Activated T-cell treated with anti-CD3 and anti-CD28 coated beads for 1 hour (primary cell): ENCODE data around the gene FAM13C.
"Not testable (repeated sequence)": the region's sequence is repeated elsewhere in the genome, so short reads cannot be mapped to it uniquely, and the experiment has no call there.

Experiments used
- DNase-seq: peaks from one replicate; pipeline ENCODE4 v3.0.0-alpha.2; 2020; ENCODE audit warnings: low read depth

FAM13C gene

DNA sequence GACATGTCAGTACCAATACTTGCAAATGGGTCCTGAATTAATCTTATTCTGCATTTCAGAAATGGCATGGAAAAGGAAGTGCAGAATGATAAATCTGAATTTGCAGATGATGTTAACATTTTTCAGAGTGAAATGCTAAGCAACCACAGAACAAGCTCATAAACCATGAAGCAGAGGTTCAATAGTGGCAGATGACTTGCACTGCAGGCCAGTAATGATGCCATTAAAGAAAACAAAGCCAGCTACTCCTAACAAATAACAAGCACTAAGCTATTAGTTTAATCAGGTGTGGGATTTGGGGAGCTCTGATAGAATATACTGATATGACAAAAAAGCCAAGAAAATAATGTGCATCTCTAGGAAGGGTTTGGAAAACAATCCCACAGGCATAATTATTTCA is 85.4 kb downstream of the FAM13C start:
- no peak for DNase-seq

DNA sequence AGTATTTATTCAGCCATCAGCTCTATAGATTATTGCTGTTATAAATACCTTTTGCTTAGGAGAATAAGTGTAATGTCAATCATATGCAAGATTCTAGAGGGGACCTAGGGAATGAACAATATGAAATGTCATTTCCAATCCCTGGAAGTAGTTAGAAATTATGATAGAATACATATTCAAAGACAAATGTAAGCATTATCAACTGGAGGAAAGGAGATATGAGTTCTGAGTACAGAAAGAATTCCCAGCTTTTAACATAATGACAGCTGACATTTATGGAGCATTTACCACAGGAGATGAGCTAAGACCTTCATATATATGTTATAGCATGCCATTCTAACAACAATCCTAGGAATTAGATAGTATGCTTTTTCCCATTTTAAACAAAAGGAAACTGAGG is 86.2 kb downstream of the FAM13C start:
- no peak for DNase-seq

DNA sequence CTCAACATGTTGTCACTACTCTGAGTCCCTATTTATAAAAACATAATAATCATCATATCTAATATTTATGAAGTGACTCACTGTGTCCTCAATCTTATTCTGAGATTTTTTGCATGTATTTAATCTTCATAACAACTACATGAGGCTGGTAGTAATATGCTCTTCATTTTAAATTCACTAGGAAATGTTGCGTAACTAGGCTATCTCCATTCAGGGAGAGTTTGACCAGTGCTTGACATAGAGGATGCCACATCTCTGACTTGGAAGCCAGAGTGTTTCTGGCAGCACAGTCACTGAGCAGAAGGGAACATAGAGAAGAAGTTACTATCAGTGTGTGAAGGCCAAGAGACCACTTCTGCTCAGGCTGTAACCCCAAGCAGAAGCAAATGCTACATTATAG is 88.9 kb downstream of the FAM13C start:
- no peak for DNase-seq

DNA sequence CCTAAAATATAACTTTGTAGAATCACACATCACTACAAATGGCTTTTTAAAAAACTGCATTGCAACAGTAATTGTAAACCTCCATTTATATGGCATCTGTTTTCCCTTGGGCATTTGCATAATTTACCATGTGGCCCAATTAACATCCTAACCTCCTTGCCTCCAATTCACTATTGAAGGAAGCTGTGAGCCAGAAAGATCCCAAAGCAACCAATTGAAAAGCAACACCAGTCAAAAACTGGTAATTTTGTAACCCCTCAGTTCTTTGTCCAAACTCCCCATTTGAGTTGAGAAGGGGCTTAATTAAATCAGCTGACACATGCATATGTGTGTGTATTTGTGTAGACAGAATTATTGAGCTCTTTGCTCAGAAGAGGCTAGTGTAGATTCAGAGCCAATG is 90.3 kb downstream of the FAM13C start:
- no peak for DNase-seq

DNA sequence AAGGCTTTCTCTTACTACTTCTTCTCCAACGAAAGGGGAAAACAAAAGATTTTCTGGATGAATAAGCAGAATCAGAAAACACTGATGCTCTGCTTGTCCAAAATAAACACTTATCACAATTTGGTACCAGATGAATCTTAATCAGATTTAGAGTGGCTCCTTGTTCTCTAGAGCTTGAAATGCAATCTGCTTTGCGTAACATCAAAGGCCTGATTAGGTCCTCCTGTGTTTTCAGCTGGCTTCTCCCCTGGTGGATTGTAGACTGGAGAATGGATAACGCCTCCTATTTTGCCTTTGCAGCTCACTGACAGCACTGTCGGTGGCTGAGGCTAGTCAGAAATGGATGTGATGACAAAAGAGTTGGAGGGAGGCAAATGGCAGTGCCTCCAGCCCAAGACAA is 91.2 kb downstream of the FAM13C start:
- DNase-seq = no peak

DNA sequence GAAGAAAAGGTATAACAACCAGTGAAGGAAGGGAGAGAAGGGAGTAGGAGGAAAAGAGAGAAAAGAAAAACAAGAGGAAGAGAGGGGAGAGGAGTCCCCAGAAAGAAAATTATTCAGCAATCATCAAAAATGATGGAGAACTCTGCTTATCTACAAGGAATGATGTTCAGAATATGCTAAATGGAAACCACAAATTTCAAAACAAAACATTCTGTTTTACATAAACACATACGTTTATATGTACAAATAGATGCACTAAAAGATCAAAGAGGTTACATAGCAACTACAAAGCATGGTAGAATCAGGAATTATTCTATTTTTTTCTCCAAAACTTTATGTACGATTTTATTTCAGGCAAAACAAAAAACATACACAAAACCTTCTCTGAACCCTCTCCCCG is 91.9 kb downstream of the FAM13C start:
- DNase-seq = no peak

DNA sequence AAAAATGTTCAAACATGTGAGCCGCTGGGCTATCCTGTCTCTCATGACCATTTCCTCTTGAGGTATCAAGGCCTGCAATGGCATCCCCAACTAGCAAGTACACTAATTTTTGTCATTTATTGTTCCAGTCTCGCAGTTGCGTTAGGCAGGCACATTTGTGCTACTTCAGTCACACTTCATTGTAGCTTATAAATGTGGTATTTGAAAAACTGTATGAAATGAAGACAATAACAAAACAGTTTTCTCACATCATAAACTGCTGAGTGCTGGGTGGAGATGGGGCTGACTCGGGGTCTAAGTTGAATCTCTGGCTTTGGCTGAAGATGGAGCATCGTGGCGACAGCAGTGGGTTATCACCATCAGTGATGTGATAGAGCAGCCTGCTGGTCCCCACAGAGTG is 92.7 kb downstream of the FAM13C start:
- DNase-seq = no peak

DNA sequence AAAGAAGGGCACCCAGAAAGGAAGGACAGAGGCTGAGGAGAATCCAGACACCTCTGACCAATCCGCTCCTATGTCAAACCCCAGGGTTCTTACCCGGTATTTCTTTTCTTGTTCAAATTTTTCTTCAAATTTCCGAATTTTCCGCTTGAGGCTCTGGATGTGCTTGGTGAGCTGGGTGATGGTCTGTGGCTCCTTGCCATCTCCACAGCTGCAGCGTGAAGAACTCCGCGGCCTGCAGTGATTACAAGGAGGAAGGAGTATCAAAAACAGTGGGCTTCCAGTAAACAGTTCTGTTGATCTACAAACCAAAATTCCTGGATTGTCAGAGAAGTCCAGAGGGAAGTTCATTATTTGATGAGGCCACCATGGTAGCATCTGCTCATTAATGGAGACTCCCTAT is 93.9 kb downstream of the FAM13C start:
- DNase-seq = no peak

DNA sequence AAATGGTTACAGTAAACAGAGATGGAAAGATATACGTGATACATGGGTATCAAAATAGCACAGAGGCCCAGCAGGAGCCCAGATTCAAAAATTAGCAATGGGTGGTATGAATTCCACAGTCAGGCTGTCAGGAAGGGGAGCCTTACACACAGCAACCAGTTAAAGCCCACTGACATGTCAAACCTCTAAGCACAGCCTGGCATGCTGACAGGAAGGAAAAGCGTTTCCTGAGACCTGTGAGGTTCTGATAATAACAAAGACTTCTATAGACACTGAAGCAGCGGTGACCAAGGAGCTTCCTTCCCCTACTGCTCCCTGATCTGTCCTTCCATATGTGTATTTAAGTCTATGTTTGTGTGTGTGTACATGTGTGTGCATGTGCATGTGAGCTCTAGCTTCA is 96.0 kb downstream of the FAM13C start:
- no peak for DNase-seq

DNA sequence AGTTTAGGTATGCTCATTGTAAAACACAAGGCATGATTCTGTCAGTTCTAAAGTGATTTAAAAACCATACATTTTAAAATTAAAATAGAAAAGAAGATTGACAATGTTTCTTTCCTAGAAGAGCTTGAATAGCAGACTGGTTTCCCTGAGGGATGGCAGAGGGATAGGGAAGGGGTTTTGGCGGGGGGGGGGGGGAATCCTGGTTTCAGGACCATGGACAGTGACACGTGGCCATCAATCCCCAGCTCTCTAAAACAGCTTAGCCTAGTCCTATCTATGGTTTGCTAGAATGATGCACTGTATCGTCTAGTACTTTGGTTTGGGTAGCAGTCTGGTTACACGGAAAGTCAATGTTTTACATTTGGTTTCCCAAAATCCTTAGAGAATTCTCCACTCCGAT is 97.2 kb downstream of the FAM13C start:
- DNase-seq = no peak

DNA sequence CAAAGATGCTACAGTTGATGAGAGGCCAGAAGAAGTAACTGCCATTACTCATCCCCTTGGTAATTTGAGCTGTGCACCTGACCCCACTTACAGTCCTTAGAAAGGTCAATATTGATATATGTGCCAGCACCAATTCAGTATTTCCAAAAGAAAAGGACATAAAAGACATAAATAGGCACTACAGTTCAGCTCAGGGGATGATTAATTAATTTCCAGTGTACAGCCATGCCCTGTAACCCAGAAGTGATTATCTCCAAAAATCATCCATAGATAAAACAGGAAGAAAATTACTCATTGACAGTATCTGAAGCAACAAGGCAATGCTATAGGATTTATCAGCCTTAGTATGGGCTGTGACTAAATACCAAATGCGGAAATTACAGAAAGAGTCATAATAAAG is 103.5 kb downstream of the FAM13C start:
- no peak for DNase-seq

DNA sequence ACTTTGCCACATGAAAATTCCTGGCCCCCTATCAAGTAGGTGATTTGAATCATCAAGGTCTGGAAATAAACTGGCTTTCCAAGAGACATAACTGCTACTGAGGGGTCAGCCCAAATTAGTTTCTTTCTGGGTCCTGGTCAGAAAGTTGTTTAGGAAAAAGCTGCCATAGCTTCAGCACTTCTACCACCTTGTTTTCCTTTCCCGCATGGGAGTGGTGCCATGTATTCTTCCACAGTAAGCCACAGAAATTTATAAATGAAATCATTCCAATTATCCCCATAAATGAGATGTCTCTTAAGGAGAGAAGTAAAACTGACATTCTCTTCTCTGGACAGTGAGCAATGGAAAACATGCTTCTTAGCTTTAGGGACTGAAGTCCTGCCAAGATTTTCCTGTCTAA is 105.1 kb downstream of the FAM13C start:
- DNase-seq = no peak

DNA sequence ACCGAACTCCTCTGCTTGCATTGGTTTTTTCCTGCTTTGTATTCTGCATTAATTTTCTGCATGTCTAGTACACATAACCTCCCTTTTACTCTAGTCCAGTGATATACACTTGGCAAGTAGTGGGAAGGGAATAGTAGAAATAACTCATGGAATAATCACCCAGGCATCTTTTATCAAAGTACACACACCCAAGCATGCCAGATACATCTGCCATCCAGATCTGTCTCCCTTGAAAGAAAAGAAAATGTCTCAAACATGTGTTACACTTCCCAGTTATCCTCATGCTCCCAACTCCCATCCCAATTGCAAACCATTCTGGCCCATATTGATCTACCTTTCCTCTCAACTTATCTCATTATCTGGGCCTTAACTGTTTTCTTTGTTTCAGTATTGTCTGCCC is 106.9 kb downstream of the FAM13C start:
- DNase-seq = no peak

DNA sequence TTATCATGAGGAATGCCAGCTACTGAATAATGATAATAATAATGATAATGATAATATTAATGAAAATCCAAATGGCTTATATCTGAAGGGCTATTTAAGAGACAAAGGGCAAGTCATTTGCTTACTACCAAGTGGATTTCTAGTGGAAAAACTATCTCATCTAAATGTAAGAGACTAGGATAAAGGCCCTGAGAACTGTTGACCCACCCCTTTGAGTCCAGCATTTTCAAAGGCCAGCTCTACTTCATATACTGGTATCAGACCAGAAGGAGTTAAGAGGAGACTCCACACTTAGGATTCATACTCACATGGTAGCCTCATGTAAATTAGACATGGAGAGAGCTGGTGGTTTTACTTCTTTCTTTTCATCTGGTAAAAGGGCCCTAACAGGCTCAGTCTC is 109.9 kb downstream of the FAM13C start:
- no peak for DNase-seq

DNA sequence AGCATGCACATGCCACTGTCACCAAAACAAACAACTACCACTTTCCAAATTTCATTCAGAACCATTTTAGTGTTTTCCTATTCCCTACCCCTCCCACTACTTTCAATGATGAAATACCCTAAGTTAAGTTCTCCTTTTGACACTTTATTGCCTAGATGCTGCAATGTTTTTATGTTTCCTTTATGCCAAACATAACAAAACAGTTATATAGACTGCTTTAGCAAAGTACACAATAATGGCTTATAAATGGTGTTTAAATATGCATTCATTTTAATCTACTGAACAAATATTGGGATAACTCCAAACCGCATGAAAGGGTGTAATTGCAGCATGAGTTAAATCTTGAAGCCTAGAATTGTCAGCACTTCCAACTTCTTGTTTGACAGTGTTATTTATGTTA is 116.7 kb downstream of the FAM13C start:
- no peak for DNase-seq

DNA sequence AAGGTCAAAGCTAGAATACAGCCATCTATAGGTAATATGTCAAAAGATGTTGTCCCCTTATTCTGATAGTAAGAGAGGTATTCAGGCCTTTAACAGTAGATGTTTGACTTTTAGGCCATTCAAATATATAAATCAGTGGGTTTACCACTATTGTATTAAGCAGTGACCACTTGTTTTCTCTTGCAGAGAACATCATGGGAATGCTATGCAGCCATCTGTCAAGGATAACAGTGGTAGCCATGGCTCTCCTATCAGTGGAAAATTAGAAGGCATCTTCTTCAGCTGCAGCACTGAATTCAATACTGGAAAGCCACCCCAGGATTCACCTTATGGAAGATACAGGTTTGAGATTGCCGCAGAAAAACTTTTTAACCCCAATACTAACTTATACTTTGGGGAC is 117.5 kb downstream of the FAM13C start:
- no peak for DNase-seq

DNA sequence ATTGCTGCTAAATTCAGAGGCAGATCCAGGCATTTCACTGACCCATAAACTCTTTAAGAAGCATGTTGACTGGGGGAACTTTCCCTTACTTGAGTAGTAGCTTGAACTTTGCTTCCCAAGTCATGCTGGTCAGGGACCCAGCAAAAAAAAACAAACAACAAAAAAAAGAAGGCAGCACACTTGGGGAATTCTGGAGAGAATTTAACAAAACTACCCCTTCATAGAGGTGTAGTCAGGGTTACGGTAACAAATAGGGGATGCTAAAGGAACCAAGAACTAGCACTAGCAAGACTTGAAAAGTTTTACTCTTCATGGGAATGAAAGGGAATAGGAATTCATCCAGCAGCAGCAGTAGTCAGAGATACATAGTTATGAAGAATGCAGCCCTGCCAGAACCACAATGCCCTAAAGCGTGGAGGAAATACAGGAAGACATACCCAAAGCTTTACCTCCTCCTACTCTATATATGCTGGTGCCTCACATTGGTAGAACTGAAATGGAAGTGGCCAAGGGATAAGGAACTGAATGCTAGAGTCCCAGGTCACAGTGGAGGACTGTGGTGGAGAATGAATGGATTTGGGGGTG is 118.6 kb downstream of the FAM13C start:
- DNase-seq = no peak

DNA sequence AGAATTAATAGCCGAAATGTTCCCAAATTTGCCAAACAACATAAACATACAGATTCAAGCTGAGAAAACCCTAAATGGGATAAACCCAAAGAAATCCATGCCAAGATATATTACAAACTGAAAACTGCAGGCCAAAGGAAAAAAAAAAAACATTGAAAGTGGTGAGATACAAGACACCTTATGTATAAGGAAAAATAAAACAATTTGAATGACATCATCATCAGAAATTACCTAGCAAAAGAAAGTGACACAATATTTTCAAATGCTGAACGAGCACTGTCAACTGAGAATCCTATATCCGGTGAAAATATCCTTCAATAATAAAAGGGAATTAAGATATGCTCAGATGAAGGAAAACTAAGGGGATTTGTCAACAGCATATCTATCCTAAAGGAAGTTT is 119.4 kb downstream of the FAM13C start:
- no peak for DNase-seq

DNA sequence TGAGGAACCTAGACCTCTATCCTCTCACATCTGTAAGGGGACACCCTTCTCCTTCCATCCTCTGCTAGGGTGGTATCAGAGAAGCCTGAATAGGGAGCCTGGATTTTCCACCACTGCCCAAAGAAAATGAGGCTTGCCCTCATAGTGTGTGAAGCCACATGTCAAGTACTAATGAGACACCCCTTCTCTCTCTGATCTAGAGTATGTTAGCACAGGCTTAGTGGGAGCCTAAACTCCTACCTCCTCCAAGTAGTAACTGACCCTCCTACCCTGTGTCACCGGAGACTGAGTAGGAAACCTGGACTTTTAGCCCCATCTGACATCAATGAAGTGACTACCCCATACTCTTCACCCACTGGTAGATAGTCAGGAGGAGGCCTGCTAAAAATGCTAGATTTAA is 120.3 kb downstream of the FAM13C start:
- no peak for DNase-seq

DNA sequence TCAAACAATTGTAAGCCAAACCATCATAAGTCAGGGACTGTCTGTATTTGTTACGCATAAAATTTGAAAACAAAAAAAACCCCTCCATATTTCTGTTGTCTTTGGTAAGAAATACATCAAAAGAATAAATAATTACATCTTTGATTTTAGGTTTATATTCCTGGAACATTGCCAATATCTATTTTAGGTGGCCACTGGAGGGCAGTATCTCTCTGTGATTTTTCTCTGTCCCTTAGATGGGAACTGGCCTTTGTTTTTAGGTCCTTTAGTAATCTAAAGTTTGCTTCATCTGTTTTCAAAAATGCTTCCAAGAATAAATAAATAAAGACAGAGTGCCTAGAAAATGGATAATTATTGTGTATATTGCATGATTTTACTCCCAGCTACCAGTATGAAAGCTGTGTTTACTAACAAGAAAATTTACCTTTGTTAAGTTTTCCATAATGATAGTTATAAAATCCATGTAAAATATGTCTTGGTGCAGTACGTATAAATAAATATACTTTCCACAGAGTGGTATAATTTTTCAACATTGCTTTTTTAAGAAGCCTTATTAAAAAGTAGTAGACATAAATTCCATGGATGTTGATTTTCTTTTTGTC is 121.7 kb downstream of the FAM13C start:
- DNase-seq = no peak

DNA sequence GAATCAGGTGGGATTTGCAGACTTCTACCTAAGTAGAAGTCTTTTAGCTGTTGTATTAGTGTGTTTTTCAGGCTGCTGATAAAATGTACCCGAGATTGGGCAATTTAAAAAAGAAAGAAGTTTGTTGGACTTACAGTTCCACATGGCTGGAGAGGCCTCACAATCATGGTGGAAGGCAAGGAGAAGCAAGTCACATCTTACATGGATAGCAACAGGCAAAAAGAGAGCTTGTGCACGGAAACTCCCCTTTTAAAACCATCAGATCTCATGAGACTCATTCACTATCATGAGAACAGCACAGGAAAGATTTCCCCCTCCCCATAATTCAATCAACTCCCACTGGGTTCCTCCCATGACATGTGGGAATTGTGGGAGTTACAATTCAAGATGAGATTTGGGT is 123.2 kb downstream of the FAM13C start:
- not testable (repeated sequence) for DNase-seq

DNA sequence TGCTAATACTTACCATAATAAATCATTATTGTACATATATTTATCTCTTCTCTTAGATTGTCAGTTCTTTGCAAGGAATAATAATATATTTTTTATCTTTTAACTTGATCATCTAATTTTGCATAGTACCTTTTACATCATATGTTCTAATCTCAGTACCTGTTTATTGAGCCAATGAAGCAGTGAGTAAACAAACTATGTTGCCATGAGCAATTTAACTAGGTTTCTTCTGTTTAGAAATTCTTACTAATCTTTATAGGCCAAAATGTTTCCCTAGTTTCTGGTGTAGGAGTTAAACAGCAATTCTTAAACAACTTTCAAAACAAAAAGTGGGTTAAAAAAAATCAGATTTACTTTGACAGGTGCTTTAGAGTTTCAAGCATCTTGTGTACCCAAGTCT is 124.6 kb downstream of the FAM13C start:
- no peak for DNase-seq

DNA sequence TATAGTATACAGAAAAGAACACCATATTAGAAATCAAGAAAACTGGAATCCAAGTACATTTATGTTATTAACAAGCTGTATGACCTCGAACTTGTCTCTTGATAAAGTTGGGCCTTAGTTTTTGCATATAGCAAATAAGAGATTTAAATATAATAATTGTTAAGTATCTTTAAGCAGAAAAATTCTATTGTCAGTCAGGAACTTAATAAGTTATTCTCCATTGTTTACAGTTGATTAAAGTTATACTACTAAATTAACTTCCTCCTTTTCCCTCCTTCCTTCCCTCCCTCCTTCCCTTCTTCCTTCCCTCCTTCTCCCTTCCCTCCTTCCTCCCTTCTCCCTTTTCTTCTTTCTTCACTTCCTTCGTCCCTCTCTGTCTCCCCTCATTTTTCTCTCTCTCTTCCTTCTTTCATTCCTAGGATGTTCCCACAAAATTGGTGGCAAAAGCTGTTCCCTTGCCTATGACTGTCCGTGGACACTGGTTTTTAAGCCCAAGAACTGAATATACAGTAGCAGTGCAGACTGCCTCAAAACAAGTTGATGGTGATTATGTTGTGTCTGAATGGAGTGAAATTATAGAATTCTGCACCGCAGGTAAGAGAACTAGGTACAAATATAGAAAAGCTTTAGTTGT is 126.2 kb downstream of the FAM13C start:
- DNase-seq = no peak

DNA sequence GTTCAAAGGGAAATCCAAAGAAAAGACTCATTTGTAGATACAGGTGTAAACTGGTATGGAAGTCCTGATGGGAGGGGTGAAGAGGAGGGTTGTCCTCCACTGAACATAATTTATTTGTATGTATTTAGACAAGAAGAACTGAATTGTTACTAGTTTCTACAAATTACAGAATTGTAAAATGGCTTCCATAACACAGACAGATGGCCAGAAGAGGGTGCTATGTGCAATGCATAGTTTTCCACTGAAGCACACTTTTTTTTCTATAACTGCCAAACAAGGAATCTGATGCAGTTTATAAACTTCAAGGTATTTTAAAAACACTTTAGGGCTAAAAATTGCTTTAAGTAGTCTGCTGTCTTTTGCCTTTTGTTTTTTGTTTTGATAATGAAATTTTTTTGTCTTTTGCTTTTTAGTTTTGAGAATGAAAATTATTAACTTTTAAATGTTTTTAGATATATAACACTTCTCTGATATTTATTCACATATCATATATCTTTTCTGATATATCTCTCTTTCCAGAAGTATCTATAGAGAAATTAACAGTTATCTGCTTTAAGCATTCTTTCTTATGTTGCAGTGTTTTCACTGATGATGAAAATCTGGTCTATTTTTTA is 127.4 kb downstream of the FAM13C start:
- no peak for DNase-seq
